Ishikawa (cell line): ENCODE measurements around the gene ARL8A.

ENCODE experiments used
- CEBPB ChIP-seq: IDR thresholded peaks from 2 replicates; pipeline ENCODE4 v1.6.1; 2012
- CREB1 ChIP-seq: IDR thresholded peaks from 2 replicates; pipeline ENCODE4 v1.6.1; 2012; ENCODE audit warnings: low read depth
- EGR1 ChIP-seq: IDR thresholded peaks from 2 replicates; pipeline ENCODE4 v1.6.1; 2012
- EP300 ChIP-seq: IDR thresholded peaks from 2 replicates; pipeline ENCODE4 v1.6.1; 2012; ENCODE audit warnings: borderline replicate concordance
- FOXM1 ChIP-seq: IDR thresholded peaks from 2 replicates; pipeline ENCODE4 v1.6.1; 2012; ENCODE audit warnings: low read depth, borderline replicate concordance
- MAX ChIP-seq: IDR thresholded peaks from 2 replicates; pipeline ENCODE4 v1.6.1; 2012
- NFIC ChIP-seq: IDR thresholded peaks from 2 replicates; pipeline ENCODE4 v1.6.1; 2012
- RAD21 ChIP-seq: IDR thresholded peaks from 2 replicates; pipeline ENCODE4 v1.6.1; 2012; ENCODE audit warnings: low read depth
- REST ChIP-seq: IDR thresholded peaks from 2 replicates; pipeline ENCODE4 v1.6.1; 2012; ENCODE audit warnings: low read depth, mild to moderate bottlenecking
- TAF1 ChIP-seq: IDR thresholded peaks from 2 replicates; pipeline ENCODE4 v1.6.1; 2012; ENCODE audit warnings: low read depth, mild to moderate bottlenecking
- TCF12 ChIP-seq: IDR thresholded peaks from 2 replicates; pipeline ENCODE4 v1.6.1; 2012; ENCODE audit warnings: low read depth
- TEAD4 ChIP-seq: IDR thresholded peaks from 2 replicates; pipeline ENCODE4 v1.6.1; 2012
- USF1 ChIP-seq: IDR thresholded peaks from 2 replicates; pipeline ENCODE4 v1.6.1; 2012
- YY1 ChIP-seq: IDR thresholded peaks from 2 replicates; pipeline ENCODE4 v1.6.1; 2012; ENCODE audit warnings: low read depth
- ZBTB7A ChIP-seq: IDR thresholded peaks from 2 replicates; pipeline ENCODE4 v1.6.1; 2012; ENCODE audit warnings: low read depth

The ARL8A gene

GRCh38 chr1:202154766-202155477 lies 10.4 kb upstream of the ARL8A start:
- TF ChIP-seq EP300, result no peak
- TF ChIP-seq RAD21, result peak; percentile 42; the same call in 1 of the 2 replicates

GRCh38 chr1:202154148-202154765 lies 9.7 kb upstream of the ARL8A start:
- TF ChIP-seq CREB1 (no peak), NFIC (no peak), EGR1 (no peak), YY1 (no peak), CEBPB (no peak), TCF12 (no peak), ZBTB7A (no peak), USF1 (no peak), TAF1 (no peak), RAD21 (no peak), MAX (no peak; the same call in 1 of the 2 replicates), TEAD4 (no peak), EP300 (no peak), REST (no peak), FOXM1 (no peak)

- TF ChIP-seq RAD21, result no peak
- TF ChIP-seq MAX, result no peak
- TF ChIP-seq TEAD4, result no peak
- no peak for TF ChIP-seq EGR1
- no peak for TF ChIP-seq USF1
- TF ChIP-seq CEBPB, result no peak
- no peak for TF ChIP-seq EP300
- no peak for TF ChIP-seq REST
- TF ChIP-seq NFIC, result no peak
- no peak for TF ChIP-seq TAF1
Measured at GRCh38 chr1:202153284-202153683, 8.7 kb upstream of the ARL8A start.

GRCh38 chr1:202152399-202152798 lies 7.9 kb upstream of the ARL8A start:
- TF ChIP-seq YY1 (no peak), CREB1 (no peak), TEAD4 (no peak), REST (no peak), TCF12 (no peak), EP300 (no peak), RAD21 (no peak), NFIC (no peak), USF1 (no peak), EGR1 (no peak), ZBTB7A (no peak), FOXM1 (no peak), TAF1 (no peak), CEBPB (no peak), MAX (no peak)
